ENCODE results near the gene SV2B.

GRCh38 chr15:91101608-91101920 lies 1.5 kb downstream of the SV2B start:
- TF ChIP-seq JUN (IDR thresholded peaks at IDR 0.05; ENCODE audit: borderline replicate concordance, insufficient read depth, insufficient read length, low read depth) (no peak), MAX (IDR thresholded peaks at IDR 0.05; ENCODE audit: insufficient read depth, insufficient read length) (no peak), CTCF (IDR thresholded peaks at IDR 0.05; ENCODE audit: extremely low read depth in 1 of 2, insufficient read depth in 1 of 2, low read depth in 1 of 2, low read length in 2 of 2) (no peak)
